GM18867 (cell line): Measurements from ENCODE around the gene ZNF276.
"Not testable (repeated sequence)": the region's sequence is repeated elsewhere in the genome, so short reads cannot be mapped to it uniquely, and the experiment has no call there.

ENCODE experiments used
- ATAC-seq: cut with Tn5 transposase; IDR thresholded peaks from one replicate; pipeline ENCODE4 v1.9.1; 2021; ENCODE audit warnings: mild to moderate bottlenecking, moderate library complexity; ENCODE audit not compliant: unreplicated experiment

ZNF276 gene

DNA sequence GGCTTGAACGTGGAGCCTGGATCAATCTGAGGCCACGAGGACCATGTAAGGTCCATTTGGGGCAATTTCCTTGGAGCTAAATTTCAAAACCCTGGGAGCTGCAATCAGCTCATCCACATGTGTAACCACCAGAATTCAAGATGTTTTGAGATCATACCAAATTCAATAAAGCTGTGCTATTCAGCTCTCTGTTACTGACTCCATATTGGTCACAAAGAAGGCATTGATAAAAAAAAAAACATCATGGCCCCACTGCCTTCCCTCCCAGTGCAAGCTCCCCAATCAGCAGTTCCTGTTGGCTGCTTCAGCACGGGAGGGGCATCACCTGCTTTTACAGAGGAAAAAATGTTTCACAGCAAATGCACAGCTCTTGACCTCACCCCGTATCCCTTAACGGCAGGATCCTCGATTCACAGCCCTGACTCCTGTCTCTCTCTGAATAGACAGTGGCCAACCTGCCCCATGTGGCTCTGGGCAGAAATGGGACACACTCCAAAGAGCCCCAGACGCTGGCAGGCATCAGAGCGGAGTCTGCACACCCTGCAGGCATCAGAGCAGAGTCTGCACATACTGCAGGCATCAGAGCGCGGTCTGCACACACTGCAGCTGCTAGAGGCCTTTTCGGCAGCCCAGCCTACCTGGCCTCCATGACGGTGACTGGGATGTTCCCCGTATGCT lies 58.0 kb downstream of the ZNF276 start:
- ATAC-seq: no peak

DNA sequence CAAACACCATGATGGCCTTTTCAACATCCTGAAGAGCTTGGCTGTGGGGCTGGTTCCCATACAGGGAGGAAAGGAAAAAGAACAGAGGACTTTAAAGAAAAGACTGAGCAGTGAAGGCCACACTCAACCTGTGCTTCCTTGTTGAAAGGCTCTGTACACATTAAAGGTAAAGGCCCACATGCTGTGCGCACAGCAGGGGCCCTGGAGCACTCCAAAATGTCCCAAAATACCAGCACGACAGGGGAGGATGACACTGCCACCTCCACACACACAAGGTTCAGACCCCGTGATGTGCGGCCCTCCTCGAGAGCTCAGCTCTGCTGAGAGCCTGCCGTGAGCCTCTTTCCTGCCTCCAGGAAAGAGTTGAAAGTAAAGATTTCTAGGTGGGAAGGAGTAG lies 58.6 kb downstream of the ZNF276 start:
- no peak for ATAC-seq

DNA sequence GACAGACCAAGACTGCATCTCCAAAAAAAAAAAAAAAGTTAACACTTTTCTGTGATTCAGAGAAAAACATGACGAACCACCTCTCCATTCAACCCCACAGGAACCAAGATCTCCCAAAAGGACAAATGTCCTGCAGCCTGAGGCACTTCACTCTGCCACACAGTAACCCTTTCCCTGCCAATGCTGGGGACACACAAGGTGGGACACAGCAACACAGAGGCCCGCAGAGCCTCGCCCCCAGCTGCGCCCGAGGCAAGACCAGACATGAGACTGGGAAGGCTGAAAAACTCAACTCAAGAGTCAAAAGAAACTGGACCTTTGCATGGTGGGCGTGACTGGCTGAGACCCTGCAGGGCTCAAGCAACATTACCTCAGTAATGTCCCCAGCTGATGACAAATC lies 61.2 kb downstream of the ZNF276 start:
- ATAC-seq: no peak

DNA sequence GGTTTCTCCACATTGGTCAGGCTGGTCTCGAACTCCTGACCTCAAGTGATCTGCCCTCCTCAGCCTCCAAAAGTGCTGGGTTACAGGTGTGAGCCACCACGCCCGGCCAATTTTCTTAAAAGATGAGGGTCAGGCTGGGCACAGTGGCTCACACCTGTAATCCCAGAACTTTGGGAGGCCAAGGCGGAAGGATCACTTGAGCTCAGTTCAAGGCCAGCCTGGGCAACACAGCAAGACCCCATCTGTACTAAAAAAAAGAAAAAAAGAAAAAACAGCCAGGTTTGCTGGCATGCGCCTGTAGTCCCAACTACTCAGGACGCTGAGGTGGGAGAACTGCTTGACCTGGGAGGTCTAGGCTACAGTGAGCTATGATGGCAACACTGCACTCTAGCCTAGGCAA lies 62.6 kb downstream of the ZNF276 start:
- not testable (repeated sequence) for ATAC-seq

DNA sequence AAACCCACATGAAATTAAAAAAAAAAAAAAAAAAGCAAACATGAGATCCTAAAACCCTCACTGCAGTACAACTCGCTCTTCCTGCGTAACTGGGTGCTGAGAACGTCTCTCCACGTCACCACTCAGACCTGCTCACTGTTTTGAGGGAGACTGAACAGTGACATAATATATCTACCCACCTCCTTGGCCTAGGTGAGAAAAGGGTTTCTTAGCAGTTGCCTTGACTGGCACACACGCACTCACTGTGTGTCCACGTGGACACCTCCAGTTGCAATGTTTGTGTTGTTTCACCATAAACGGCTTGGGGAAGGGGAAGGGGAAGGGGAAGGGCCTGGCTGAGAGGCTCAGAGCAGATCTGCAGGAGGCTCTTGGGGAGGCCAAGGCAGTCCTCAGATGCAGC lies 63.1 kb downstream of the ZNF276 start:
- no peak for ATAC-seq

DNA sequence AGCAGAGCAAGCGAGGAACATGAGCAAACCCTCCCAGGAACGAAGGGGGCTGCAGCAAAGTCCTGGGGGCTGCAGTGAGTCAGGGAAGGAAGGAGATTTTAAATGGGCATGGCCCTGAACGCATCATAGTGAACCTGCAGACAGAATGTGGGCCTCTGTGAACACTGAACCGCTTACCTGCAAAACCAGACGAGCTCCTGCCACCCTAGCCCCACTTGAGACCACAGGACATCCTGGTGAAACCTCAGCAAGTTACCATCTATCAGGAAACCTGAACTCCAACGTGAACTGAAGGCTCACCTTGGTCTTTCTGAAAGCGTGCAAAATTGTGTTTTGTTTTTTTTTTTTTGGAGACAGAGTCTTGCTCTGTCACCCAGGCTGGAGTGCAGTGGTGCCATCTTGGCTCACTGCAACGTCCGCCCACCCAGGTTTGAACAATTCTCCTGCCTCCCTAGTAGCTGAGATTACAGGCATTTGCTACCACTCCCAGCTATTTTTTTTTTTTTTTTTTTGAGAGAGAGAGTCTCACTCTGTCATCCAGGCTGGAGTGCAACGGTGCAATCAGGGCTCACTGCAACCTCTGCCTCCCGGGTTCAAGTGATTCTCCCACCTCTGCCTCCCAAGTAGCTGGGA lies 64.3 kb downstream of the ZNF276 start:
- ATAC-seq: no peak

DNA sequence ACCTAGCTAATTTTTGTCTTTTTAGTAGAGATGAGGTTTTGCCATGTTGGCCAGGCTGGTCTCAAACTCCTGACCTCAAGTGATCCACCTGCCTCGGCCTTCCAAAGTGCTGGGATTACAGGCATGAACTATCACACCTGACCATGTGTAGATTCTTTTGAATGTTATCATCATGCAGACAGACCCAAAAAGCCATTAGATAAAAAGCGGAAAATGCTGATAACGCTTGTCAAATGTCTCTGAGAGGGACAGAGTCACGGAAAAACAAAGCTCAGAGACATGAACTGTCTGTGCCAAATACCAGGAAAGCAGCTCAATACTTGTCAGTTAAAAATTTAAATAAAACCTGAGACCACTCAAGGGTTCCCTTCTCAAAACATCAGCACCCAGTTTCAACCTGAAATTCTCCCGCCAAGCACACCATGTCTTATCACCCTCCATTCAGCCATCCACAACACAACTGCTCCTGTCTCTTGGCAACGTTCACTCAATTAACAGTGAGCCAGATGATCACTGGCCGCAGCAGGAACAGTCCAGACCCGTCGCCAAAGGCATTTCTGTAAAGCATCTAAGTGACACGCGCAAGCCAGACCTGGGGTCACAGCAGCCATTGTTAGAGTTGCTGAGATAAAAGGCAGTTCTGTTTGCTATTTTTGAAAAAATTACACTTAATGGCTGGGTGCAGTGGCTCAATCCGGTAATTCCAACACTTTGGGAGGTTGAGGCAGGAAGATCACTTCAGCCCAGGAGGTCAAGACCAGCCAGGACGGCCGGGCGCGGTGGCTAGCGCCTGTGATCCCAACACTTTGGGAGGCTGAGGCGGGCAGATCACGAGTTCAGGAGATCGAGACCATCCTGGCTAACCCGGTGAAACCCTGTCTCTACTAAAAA lies 65.4 kb downstream of the ZNF276 start:
- no peak for ATAC-seq

DNA sequence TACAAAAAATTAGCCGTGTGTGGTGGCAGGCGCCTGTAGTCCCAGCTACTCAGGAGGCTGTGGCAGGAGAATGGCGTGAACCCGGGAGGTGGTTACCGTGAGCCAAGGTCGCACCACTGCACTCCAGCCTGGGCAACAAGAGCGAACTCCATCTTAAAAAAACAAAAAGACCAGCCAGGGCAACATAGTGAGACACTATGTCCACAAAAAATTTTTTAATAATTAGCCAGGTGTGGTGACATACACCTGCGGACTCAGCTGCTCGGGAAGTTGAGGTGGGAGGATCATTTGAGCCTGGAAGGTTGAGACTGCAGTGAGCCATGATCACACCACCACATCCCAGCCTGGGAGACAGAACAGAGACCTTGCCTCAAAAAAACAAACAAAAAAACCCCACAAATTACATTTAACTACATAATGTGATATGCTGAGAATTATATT lies 66.0 kb downstream of the ZNF276 start:
- ATAC-seq: no peak
